HG03095 (cell line): ENCODE data around the gene ZNF738.

ENCODE experiments used
- ATAC-seq: cut with Tn5 transposase; IDR thresholded peaks from one replicate; pipeline ENCODE4 v1.9.1; 2021; ENCODE audit warnings: moderate library complexity; ENCODE audit not compliant: unreplicated experiment

ZNF738 gene

DNA sequence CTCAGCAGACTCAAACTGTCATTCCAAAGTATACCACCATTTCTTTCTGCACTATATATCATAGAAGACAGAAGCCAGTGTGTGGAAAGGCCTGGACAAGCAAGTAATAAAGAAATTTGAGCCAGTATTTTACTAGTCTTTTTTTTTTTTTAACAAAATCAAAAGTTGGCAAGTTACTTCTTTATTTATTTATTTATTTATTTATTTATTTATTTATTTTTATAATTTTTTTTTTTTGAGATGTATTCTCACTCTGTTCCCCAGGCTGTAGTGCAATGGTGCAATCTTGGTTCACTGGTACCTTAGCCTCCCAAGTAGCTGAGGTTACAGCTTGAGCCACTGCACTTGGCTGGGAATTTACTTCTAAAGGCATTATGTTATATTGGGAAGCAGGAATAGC lies 63.4 kb downstream of the ZNF738 start:
- no peak for ATAC-seq

- no peak for ATAC-seq
Observed at GRCh38 chr19:21423057-21424041, 64.5 kb downstream of the ZNF738 start.
